ENCODE data around the gene TASL. TPM values are rescaled to one million over a fixed set of nuclear protein-coding genes. Genes with fewer than 3 reads are reported as not detected.

Gene TASL, protein sequence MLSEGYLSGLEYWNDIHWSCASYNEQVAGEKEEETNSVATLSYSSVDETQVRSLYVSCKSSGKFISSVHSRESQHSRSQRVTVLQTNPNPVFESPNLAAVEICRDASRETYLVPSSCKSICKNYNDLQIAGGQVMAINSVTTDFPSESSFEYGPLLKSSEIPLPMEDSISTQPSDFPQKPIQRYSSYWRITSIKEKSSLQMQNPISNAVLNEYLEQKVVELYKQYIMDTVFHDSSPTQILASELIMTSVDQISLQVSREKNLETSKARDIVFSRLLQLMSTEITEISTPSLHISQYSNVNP
- total RNA-seq (2011; cell fraction: chromatin; rRNA removed; ENCODE audit: low replicate concordance), result not detected in 2 replicates
- not detected in 2 replicates for total RNA-seq (2011; cell fraction: nucleolus; rRNA removed)
- total RNA-seq (2011; cell fraction: nucleoplasm; rRNA removed), result not detected in 2 replicates
- total RNA-seq (2014; rRNA removed), result not detected in 2 replicates
- total RNA-seq (2014; rRNA removed; fragmentation: Illumina TruSeq; extraction: Trizol), result not detected in 2 replicates
- total RNA-seq (2015; rRNA removed; fragmentation: Illumina TruSeq; extraction: Trizol), result 0.07 TPM in 1 of 2 replicates, not detected in the other
- 0.09 TPM in 1 of 2 replicates, not detected in the other for total RNA-seq (2021)
- not detected in 2 replicates for polyA plus RNA-seq (2011; rRNA removed)
- not detected in 2 replicates for polyA plus RNA-seq (2011; cell fraction: cytosol; rRNA removed)
- polyA plus RNA-seq (2011; cell fraction: nucleus; rRNA removed), result not detected in 2 replicates
- polyA plus RNA-seq (2012), result 0.04 TPM in 2 replicates
- polyA plus RNA-seq (2014; fragmentation: Illumina TruSeq; extraction: Trizol), result not detected in 2 replicates
- not detected for polyA plus RNA-seq (2014; fragmentation: Nextera tagmentation; extraction: Ambion mirVana)
- polyA plus RNA-seq (2014; rRNA removed), result not detected in 2 replicates
- polyA minus RNA-seq (2011; rRNA and poly(A)+ RNA removed), result not detected in 2 replicates
- not detected in 2 replicates for polyA minus RNA-seq (2011; cell fraction: cytosol; rRNA and poly(A)+ RNA removed)
- not detected in 2 replicates for polyA minus RNA-seq (2011; cell fraction: nucleus; rRNA and poly(A)+ RNA removed)
- Bru-seq, nascent RNA, result not detected
- percentile 11 among the genes with signal in this experiment for BruChase-seq, experiment 1, labeled RNA remaining after a 2-hour chase
- BruChase-seq, experiment 2, labeled RNA remaining after a 6-hour chase, result not detected
- long read RNA-seq, experiment 1, result 0 reads
- long read RNA-seq, experiment 2, result 0 reads
- long read RNA-seq, experiment 3, result 0 reads

GRCh38 chrX:30577362-30577991 is at the start of gene TASL:
TSS of gene TASL (minus strand) at chrX:30577766. CDS start at chrX:30560355, 17,411 bp downstream.
- Histone ChIP-seq H3K4me1 (replicated peaks in 1 of 2; ENCODE audit: control insufficient read depth in 2 of 2, insufficient read depth in 2 of 2, low read length in 2 of 2) (no peaks in the 10 kb centered on the region), H3K27me3 (ENCODE audit: control insufficient read depth in 2 of 2, insufficient read depth in 2 of 2, low read length in 2 of 2) (0 out of 5 replicates have a peak, but pooled peaks cover 0 to 3% of the 10 kb centered on the region in 2 experiments), H4K20me1 (replicated peaks; ENCODE audit: control insufficient read depth, insufficient read depth, low read length) (no peaks in the 10 kb centered on the region), H3K9ac (ENCODE audit: insufficient read depth in 1 of 2, low read depth in 2 of 2, low read length in 2 of 2) (no peak within 1 kb of the TSS), H3K79me2 (ENCODE audit: control insufficient read depth, insufficient read depth, low read length) (no peaks in the 10 kb centered on the region), H3K4me2 (ENCODE audit: insufficient read depth, low read length) (no peak within 1 kb of the TSS), H3K9me3 (replicated peaks; ENCODE audit: control insufficient read depth, insufficient read depth, low read depth, low read length) (no peaks in the 10 kb centered on the region), H3K9me1 (ENCODE audit: control insufficient read depth, insufficient read depth, low read length) (no peaks in the 10 kb centered on the region), H3K36me3 (ENCODE audit: control insufficient read depth, insufficient read depth, low read length) (no peaks in the 10 kb centered on the region), H2AFZ (ENCODE audit: low read depth, low read length) (no peak within 1 kb of the TSS), H3K4me3 (no peak within 1 kb of the TSS), H3K27ac (ENCODE audit: extremely low read depth, low read depth, low read length) (no peak within 1 kb of the TSS)
- 2% methylated on average over 9 of the region's 10 CpGs for WGBS (ENCODE audit: insufficient coverage, low coverage, missing lambda C conversion rate)
- no TSS peak for BruUV-seq (replicated peaks)
- DNase-seq (ENCODE audit: extremely low read depth in 1 of 4, low spot score in 3 of 4) (no peak), FAIRE-seq (no peak), ATAC-seq (no peak)
- POLR2A ChIA-PET, result no interaction called here
- in situ Hi-C loops (cut with MboI), result no loop called here
- CTCF ChIA-PET (ENCODE audit: low intra/inter-chr PET ratio), result no interaction called here
- intact Hi-C loops (cut with micrococcal nuclease), result no loop called here
- TF ChIP-seq POLR2AphosphoS2 (IDR thresholded peaks at IDR 0.05; ENCODE audit: low read length) (no peak), DMBX1 (CRISPR knock-in tag; IDR thresholded peaks at IDR 0.05; ENCODE audit: borderline replicate concordance) (no peak), PTRF (tag; IDR thresholded peaks at IDR 0.05) (no peak), MIER1 (IDR thresholded peaks at IDR 0.05; ENCODE audit: low read depth) (no peak), MXI1 (IDR thresholded peaks at IDR 0.05; ENCODE audit: low read depth, low read length) (no peak), ZNF134 (CRISPR knock-in tag; conservative IDR thresholded peaks at IDR 0.05) (no peak), HMGXB4 (CRISPR knock-in tag; IDR thresholded peaks at IDR 0.05) (no peak)

Measured in K562 (cell line).